H1 (cell line): ENCODE results near the gene SMARCA4. TPM values are rescaled to one million over a fixed set of nuclear protein-coding genes. Genes with fewer than 3 reads are reported as not detected.
A peak's percentile ranks its signal among the peaks of the same experiment; 100 is the strongest.

ENCODE experiments used
- CTCF ChIA-PET: fragments of 300-600 bp; sonication (Branson Sonifier 250); formaldehyde crosslinking; loops from one replicate; lab custom pipeline; 2021; ENCODE audit not compliant: partially characterized antibody; lab: Charles Lee
- POLR2A ChIA-PET: fragments of 300-600 bp; sonication (Branson Sonifier 250); formaldehyde crosslinking; loops from one replicate; lab custom pipeline; 2021; ENCODE audit warnings: inconsistent platforms; ENCODE audit not compliant: partially characterized antibody; lab: Charles Lee
- DNase-seq, 2 experiments: peaks; one replicate each; pipeline versions ENCODE4 v3.0.0 to v3.0.0-alpha.2; 2010 to 2022; ENCODE audit warnings: low spot score in 2 of 2, low read depth in 1 of 2, mixed read lengths in 1 of 2
- FAIRE-seq: peaks from 2 replicates; lab custom pipeline; 2011; peaks lifted over from hg19 to GRCh38; lab: Jason Lieb, UNC
- H2AFZ ChIP-seq: 2 replicates; pipeline ENCODE4 v1.8.1; 2012; ENCODE audit warnings: low read length, inconsistent platforms
- H2AK5ac ChIP-seq: 2 replicates; pipeline ENCODE4 v1.6.1; 2013; ENCODE audit warnings: low read depth, low read length
- H2BK120ac ChIP-seq: replicated peaks from 2 replicates; pipeline ENCODE3; 2013; ENCODE audit warnings: low read depth, low read length, inconsistent platforms
- H2BK12ac ChIP-seq: 2 replicates; pipeline ENCODE4 v1.6.1; 2013; ENCODE audit warnings: low read depth, low read length
- H2BK15ac ChIP-seq: 2 replicates; pipeline ENCODE4 v1.6.1; 2013; ENCODE audit warnings: low read length
- H2BK20ac ChIP-seq: 2 replicates; pipeline ENCODE4 v1.6.1; 2013; ENCODE audit warnings: low read length
- H2BK5ac ChIP-seq: 2 replicates; pipeline ENCODE4 v1.6.1; 2013; ENCODE audit warnings: low read depth, low read length
- H3K14ac ChIP-seq: 2 replicates; pipeline ENCODE4 v1.6.1; 2013; ENCODE audit warnings: inconsistent platforms; ENCODE audit not compliant: insufficient read length
- H3K18ac ChIP-seq: 2 replicates; pipeline ENCODE4 v1.6.1; 2013; ENCODE audit warnings: low read length; ENCODE audit errors: extremely low read depth
- H3K23ac ChIP-seq: 2 replicates; pipeline ENCODE4 v1.6.1; 2013; ENCODE audit warnings: inconsistent platforms; ENCODE audit not compliant: insufficient read length
- H3K23me2 ChIP-seq: 2 replicates; pipeline ENCODE4 v1.6.1; 2013; ENCODE audit warnings: low read depth, low read length
- H3K27ac ChIP-seq: 2 replicates; pipeline ENCODE4 v1.6.1; 2011; ENCODE audit warnings: low read depth, low read length, inconsistent platforms
- H3K27me3 ChIP-seq, 4 experiments: replicated peaks in 1 of 4; 1 replicate in 1 of 4; 2 replicates in 3 of 4; pipeline versions ENCODE4 v1.6.1 to v1.8.1; 2011 to 2013; ENCODE audit warnings: low read length in 3 of 4, mild to moderate bottlenecking in 3 of 4, inconsistent platforms in 2 of 4, mixed read lengths in 2 of 4, moderate library complexity in 1 of 4; ENCODE audit not compliant: control insufficient read depth in 3 of 4, insufficient read depth in 3 of 4; ENCODE audit errors: extremely low read depth in 1 of 4
- H3K36me3 ChIP-seq, 4 experiments: 2 replicates each; pipeline versions ENCODE4 v1.6.1 to v1.8.1; 2011 to 2013; ENCODE audit warnings: mild to moderate bottlenecking in 4 of 4, low read length in 3 of 4, moderate library complexity in 2 of 4, control low read depth in 1 of 4, inconsistent platforms in 1 of 4; ENCODE audit not compliant: insufficient read depth in 4 of 4, control insufficient read depth in 2 of 4
- H3K4ac ChIP-seq: replicated peaks from 2 replicates; pipeline ENCODE3; 2013; ENCODE audit warnings: low read length, low read depth, mixed read lengths, inconsistent platforms; ENCODE audit not compliant: insufficient read length
- H3K4me1 ChIP-seq, 4 experiments: replicated peaks in 1 of 4; 1 replicate in 1 of 4; 2 replicates in 3 of 4; pipeline versions ENCODE4 v1.6.1 to v1.8.1; 2011 to 2013; ENCODE audit warnings: low read length in 3 of 4, inconsistent platforms in 2 of 4, mixed read lengths in 1 of 4; ENCODE audit not compliant: insufficient read depth in 4 of 4, control insufficient read depth in 3 of 4
- H3K4me2 ChIP-seq, 2 experiments: 2 replicates each; pipeline versions ENCODE4 v1.6.1 to v1.8.1; 2011 to 2013; ENCODE audit warnings: low read depth in 2 of 2, low read length in 2 of 2, control low read depth in 1 of 2, inconsistent platforms in 1 of 2, mild to moderate bottlenecking in 1 of 2; ENCODE audit not compliant: insufficient read depth in 1 of 2
- H3K4me3 ChIP-seq, 4 experiments: fragments of 200-600, 300-600 bp in 1 of 4; sonication (generic), shearing (Covaris generic), sonication (Bioruptor Twin) in 1 of 4; 2 replicates each; pipeline versions ENCODE4 v1.5.1 to v1.8.1; 2011 to 2016; ENCODE audit warnings: low read length in 4 of 4, low read depth in 3 of 4, control low read depth in 2 of 4, inconsistent platforms in 2 of 4, mild to moderate bottlenecking in 2 of 4, mixed read lengths in 1 of 4, moderate library complexity in 1 of 4; ENCODE audit not compliant: insufficient read depth in 2 of 4; ENCODE audit errors: extremely low read depth in 1 of 4
- H3K56ac ChIP-seq: replicated peaks from 2 replicates; pipeline ENCODE3; 2013; ENCODE audit warnings: low read depth, mild to moderate bottlenecking, mixed read lengths, low read length, inconsistent platforms; ENCODE audit not compliant: insufficient read length
- H3K79me1 ChIP-seq: 2 replicates; pipeline ENCODE4 v1.6.1; 2013; ENCODE audit warnings: low read depth, low read length, control low read depth
- H3K79me2 ChIP-seq, 2 experiments: 2 replicates each; pipeline versions ENCODE4 v1.6.1 to v1.8.1; 2012 to 2013; ENCODE audit warnings: low read length in 2 of 2, mild to moderate bottlenecking in 2 of 2, inconsistent platforms in 1 of 2; ENCODE audit not compliant: insufficient read depth in 2 of 2, control insufficient read depth in 1 of 2
- H3K9ac ChIP-seq, 4 experiments: replicated peaks in 1 of 4; 1 replicate in 1 of 4; 2 replicates in 3 of 4; pipeline versions ENCODE4 v1.6.1 to v1.8.1; 2011 to 2013; ENCODE audit warnings: low read depth in 3 of 4, low read length in 3 of 4, control low read depth in 2 of 4, mild to moderate bottlenecking in 2 of 4, moderate library complexity in 2 of 4, inconsistent platforms in 1 of 4; ENCODE audit errors: extremely low read depth in 1 of 4
- H3K9me3 ChIP-seq, 2 experiments: 2 replicates each; pipeline versions ENCODE4 v1.6.1 to v1.8.1; 2012 to 2013; ENCODE audit warnings: mild to moderate bottlenecking in 2 of 2, moderate library complexity in 2 of 2, control low read depth in 1 of 2, inconsistent platforms in 1 of 2, low read depth in 1 of 2, low read length in 1 of 2, mixed read lengths in 1 of 2; ENCODE audit not compliant: insufficient read depth in 2 of 2
- H4K20me1 ChIP-seq, 2 experiments: replicated peaks in 1 of 2; 2 replicates each; pipeline versions ENCODE3 to v1.8.1; 2011 to 2013; ENCODE audit warnings: inconsistent platforms in 2 of 2, low read length in 2 of 2, mild to moderate bottlenecking in 1 of 2; ENCODE audit not compliant: insufficient read depth in 2 of 2, control insufficient read depth in 1 of 2
- H4K5ac ChIP-seq: 2 replicates; pipeline ENCODE4 v1.6.1; 2013; ENCODE audit warnings: low read length, low read depth, mixed read lengths, inconsistent platforms; ENCODE audit not compliant: insufficient read length
- H4K8ac ChIP-seq: 2 replicates; pipeline ENCODE4 v1.8.0; 2013; ENCODE audit warnings: mild to moderate bottlenecking, moderate library complexity, low read length, inconsistent platforms; ENCODE audit not compliant: insufficient read depth; ENCODE audit errors: extremely low read depth
- H4K91ac ChIP-seq: replicated peaks from 2 replicates; pipeline ENCODE3; 2013; ENCODE audit warnings: low read length, mixed read lengths, inconsistent platforms; ENCODE audit not compliant: insufficient read length
- CREB1 ChIP-seq: IDR thresholded peaks from 2 replicates; pipeline ENCODE4 v1.6.1; 2012; ENCODE audit warnings: inconsistent platforms
- CTCF ChIP-seq, 3 experiments: IDR thresholded peaks; 1 replicate in 2 of 3; 2 replicates in 1 of 3; pipeline versions ENCODE4 v1.5.1 to v1.6.1; 2011; ENCODE audit warnings: low read length in 3 of 3, mild to moderate bottlenecking in 3 of 3, inconsistent platforms in 2 of 3, low read depth in 1 of 3, moderate library complexity in 1 of 3; ENCODE audit not compliant: insufficient read depth in 1 of 3; ENCODE audit errors: control extremely low read depth in 1 of 3
- FOSL1 ChIP-seq: IDR thresholded peaks from 2 replicates; pipeline ENCODE4 v1.6.1; 2011; ENCODE audit warnings: mild to moderate bottlenecking, low read depth, low read length, moderate library complexity; ENCODE audit not compliant: insufficient read depth
- KDM1A ChIP-seq: fragments of 200-600, 300-600 bp; sonication (generic); IDR thresholded peaks from 2 replicates; pipeline ENCODE4 v1.7.1; 2016; ENCODE audit warnings: mild to moderate bottlenecking, low read length, borderline replicate concordance
- KDM4A ChIP-seq: IDR thresholded peaks from one replicate; pipeline ENCODE4 v1.7.1; 2012; ENCODE audit warnings: low read depth, mild to moderate bottlenecking, moderate library complexity, low read length, inconsistent platforms; ENCODE audit not compliant: severe bottlenecking
- NANOG ChIP-seq: IDR thresholded peaks from 2 replicates; pipeline ENCODE4 v1.6.1; 2011; ENCODE audit warnings: low read length, low read depth, mild to moderate bottlenecking, inconsistent platforms; ENCODE audit not compliant: insufficient read depth, poor library complexity, severe bottlenecking
- POLR2AphosphoS5 ChIP-seq: IDR thresholded peaks from 2 replicates; pipeline ENCODE4 v1.6.1; 2011; ENCODE audit warnings: low read depth, low read length
- SRF ChIP-seq: IDR thresholded peaks from 2 replicates; pipeline ENCODE4 v1.6.1; 2011; ENCODE audit warnings: mild to moderate bottlenecking, low read depth, low read length, moderate library complexity
- SUZ12 ChIP-seq: fragments of 200-600 bp; sonication (generic); IDR thresholded peaks from 2 replicates; pipeline ENCODE4 v1.6.1; 2012; ENCODE audit warnings: mild to moderate bottlenecking, inconsistent platforms, low read length, moderate library complexity, mixed read lengths
- WGBS, 2 experiments: shearing (Covaris generic) in 1 of 2; methylation state at CpG; one replicate each; pipeline versions ENCODE4 v1.1.6 to v1.1.7; 2013 to 2015; ENCODE audit warnings: low lambda C conversion rate in 2 of 2, mixed read lengths in 2 of 2, inconsistent platforms in 1 of 2, low coverage in 1 of 2, missing lambda C conversion rate in 1 of 2; ENCODE audit not compliant: insufficient replicate concordance in 2 of 2, insufficient coverage in 1 of 2, insufficient read length in 1 of 2; ENCODE audit errors: extremely low coverage in 1 of 2, missing lambda C conversion rate in 1 of 2; 5-methylcytosine and 5-hydroxymethylcytosine counted together
- polyA plus RNA-seq, 7 experiments: library from polyadenylated mRNA; depleted of rRNA in 3 of 7; stranded (reverse) in 5 of 7; unstranded in 2 of 7; fragments of >200 nt in 5 of 7; fragments of 200-250 nt in 2 of 7; gene quantifications; 1 replicate in 5 of 7; 2 replicates in 1 of 7; 4 replicates in 1 of 7; pipeline versions ENCODE4 v1.2.1 to v1.2.3, GENCODE V29; 2011 to 2013; ENCODE audit warnings: missing spikeins in 2 of 7, mixed read lengths in 2 of 7
- total RNA-seq: library from RNA; stranded (reverse); fragmentation: NEBNext Ultra II Directional; extraction: Animal tissue kit (Norgen Biotek cat#: 25700); gene quantifications from 2 replicates; pipeline ENCODE4 v1.2.1, GENCODE V29; 2021

The SMARCA4 gene
- total and polyA plus RNA-seq, 2 of the 8 experiments (the other 6 are each of a cell fraction or from before 2014, with no cell fraction given): 86.4 to 263 TPM

GRCh38 chr19:10927730-10928562 lies 32.9 kb upstream of the SMARCA4 start:
- H3K4me3 ChIP-seq: peak overlapping the region; percentile 71 to 95 (median 84)
- peaks cover 0 to 15% (median 7%) of the 10 kb centered on the region in 4 experiments; a peak in 6 of 8 replicates for H3K36me3 ChIP-seq
- CTCF ChIA-PET: interaction anchor here (0.5 to 1.3 kb wide), 7 partner anchors 8 to 475 kb away, joined by 3 to 5 read pairs (median 3); no protein-coding TSS in a partner anchor
- H2BK120ac ChIP-seq: no peak overlapping the region
- no peak for FAIRE-seq
- no peak overlapping the region for H2BK15ac ChIP-seq
- no peaks in the 10 kb centered on the region for H3K27me3 ChIP-seq
- H3K4me2 ChIP-seq: peak overlapping the region; percentile 73 to 94
- H2AK5ac ChIP-seq: no peak overlapping the region
- peak overlapping the region; percentile 21 for H3K4ac ChIP-seq
- no peak overlapping the region for H3K27ac ChIP-seq
- H3K18ac ChIP-seq: no peak overlapping the region
- peaks cover 0 to 6% (median 1%) of the 10 kb centered on the region in 4 experiments; a peak in 4 of 7 replicates for H3K4me1 ChIP-seq
- no peak overlapping the region for H4K91ac ChIP-seq
- H4K8ac ChIP-seq: no peak overlapping the region
- no peak overlapping the region for H2BK20ac ChIP-seq
- no peak overlapping the region for H2BK5ac ChIP-seq
- H4K20me1 ChIP-seq: peaks cover 0 to 12% of the 10 kb centered on the region in 2 experiments
- no peak overlapping the region for H4K5ac ChIP-seq
- H3K9me3 ChIP-seq: no peaks in the 10 kb centered on the region
- peaks cover 11% of the 10 kb centered on the region for H3K23me2 ChIP-seq
- no peak overlapping the region for H3K56ac ChIP-seq
- peaks cover 8% of the 10 kb centered on the region; the same call in 1 of the 2 replicates for H3K79me1 ChIP-seq
- WGBS, 2 experiments: 35% methylated on average over 27 of the region's 47 CpGs; no CpG with 5 or more reads in 1 of the 2 experiments
- H3K14ac ChIP-seq: no peak overlapping the region
- POLR2A ChIA-PET: interaction anchor here (0.7 to 1.2 kb wide), 8 partner anchors 10 to 146 kb away, joined by 3 to 7 read pairs (median 3); no protein-coding TSS in a partner anchor
- H3K79me2 ChIP-seq: peaks cover 7 to 25% of the 10 kb centered on the region in 2 experiments; a peak in 3 of 4 replicates
- no peak for DNase-seq
- no peak overlapping the region for H2AFZ ChIP-seq
- no peak overlapping the region for H2BK12ac ChIP-seq
- H3K9ac ChIP-seq: peak overlapping the region in 2 of 4 experiments; percentile 38 to 47; a peak in 4 of 7 replicates
- H3K23ac ChIP-seq: no peak overlapping the region
- no peak for TF ChIP-seq SRF
- TF ChIP-seq CREB1: no peak
- TF ChIP-seq FOSL1: no peak
- no peak for TF ChIP-seq SUZ12
- TF ChIP-seq CTCF (IDR thresholded peaks at IDR 0.05; ENCODE audit: control extremely low read depth in 1 of 3, insufficient read depth in 1 of 3, low read depth in 1 of 3, low read length in 3 of 3): no peak
- TF ChIP-seq NANOG: no peak
- no peak for TF ChIP-seq KDM1A
- no peak for TF ChIP-seq KDM4A
- no peak for TF ChIP-seq POLR2AphosphoS5
